ENCODE data around the gene FMO2.

Gene FMO2

DNA sequence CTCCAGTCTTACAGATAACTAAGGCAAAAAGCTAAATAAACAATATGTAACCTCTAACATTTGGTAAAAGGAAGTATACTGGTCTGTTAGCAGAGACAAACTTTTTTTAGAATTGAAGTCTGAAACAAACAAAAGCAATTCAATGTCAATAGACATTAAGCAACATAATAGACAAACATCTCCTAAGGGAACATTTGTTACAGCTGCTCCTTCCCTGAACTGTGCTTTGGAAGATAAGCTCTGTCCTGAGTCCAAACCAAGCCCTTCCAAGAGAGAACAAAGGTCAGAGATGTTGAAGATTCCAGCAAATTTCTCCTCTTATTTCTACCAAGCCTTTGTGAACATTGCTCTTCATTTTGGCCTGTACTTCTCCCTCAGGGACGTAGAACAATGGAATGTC is 25.3 kb downstream of the FMO2 start:
- Histone ChIP-seq H3K4me1 (ENCODE audit: control insufficient read depth, low read depth, low read length) (peaks cover 6% of the 10 kb centered on the region), H3K9ac (ENCODE audit: low read length) (no peak overlapping the region), H3K9me3 (ENCODE audit: control insufficient read depth, low read depth, low read length) (no peaks in the 10 kb centered on the region), H3K36me3 (ENCODE audit: control insufficient read depth, low read depth, low read length) (no peaks in the 10 kb centered on the region), H3K4me3 (ENCODE audit: low read length) (peak overlapping the region; percentile 18), H3K27me3 (ENCODE audit: control insufficient read depth, insufficient read depth, low read length) (no peaks in the 10 kb centered on the region), H3K27ac (ENCODE audit: low read length) (no peak overlapping the region)

DNA sequence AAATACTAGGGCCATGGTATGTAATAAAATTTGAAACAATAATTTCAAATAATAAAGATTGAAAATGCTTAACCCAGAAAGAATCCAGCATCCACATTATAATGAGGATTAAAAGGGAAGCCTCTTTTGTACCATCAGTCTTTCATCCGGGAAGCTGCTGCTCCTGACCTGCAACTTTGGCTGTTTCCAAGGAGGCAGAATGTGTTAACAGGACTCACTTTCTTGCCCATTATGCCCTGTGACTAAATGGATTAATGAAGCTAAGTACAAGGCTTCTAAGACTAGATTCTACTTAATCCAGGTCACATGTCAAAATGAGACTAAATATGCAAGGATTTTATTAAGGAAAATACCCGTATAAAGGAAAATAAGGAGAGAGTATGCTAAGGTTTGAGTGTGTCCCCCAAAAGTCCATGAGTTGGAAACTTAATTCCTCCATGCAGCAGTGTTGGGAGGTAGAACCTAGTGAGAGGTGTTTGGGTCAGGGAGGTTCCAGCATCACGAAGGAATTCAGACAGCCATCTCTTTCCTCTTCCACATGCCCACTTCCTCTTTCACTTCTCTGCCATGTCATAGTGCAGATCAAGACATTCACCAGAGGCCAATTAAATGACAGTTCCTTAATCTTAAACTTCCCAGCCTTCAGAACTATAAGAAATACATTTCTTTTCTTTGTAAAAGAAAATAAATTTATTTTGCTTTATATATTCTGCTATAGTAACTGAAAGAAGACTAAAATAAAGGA is 27.7 kb downstream of the FMO2 start:
- H3K27me3 ChIP-seq (ENCODE audit: control insufficient read depth, insufficient read depth, low read length): no peaks in the 10 kb centered on the region
- no peak overlapping the region for H3K4me3 ChIP-seq (ENCODE audit: low read length)
- H3K9me3 ChIP-seq (ENCODE audit: control insufficient read depth, low read depth, low read length): no peaks in the 10 kb centered on the region
- H3K4me1 ChIP-seq (ENCODE audit: control insufficient read depth, low read depth, low read length): peaks cover 6% of the 10 kb centered on the region
- H3K9ac ChIP-seq (ENCODE audit: low read length): no peak overlapping the region
- no peak overlapping the region for H3K27ac ChIP-seq (ENCODE audit: low read length)
- no peaks in the 10 kb centered on the region for H3K36me3 ChIP-seq (ENCODE audit: control insufficient read depth, low read depth, low read length)

DNA sequence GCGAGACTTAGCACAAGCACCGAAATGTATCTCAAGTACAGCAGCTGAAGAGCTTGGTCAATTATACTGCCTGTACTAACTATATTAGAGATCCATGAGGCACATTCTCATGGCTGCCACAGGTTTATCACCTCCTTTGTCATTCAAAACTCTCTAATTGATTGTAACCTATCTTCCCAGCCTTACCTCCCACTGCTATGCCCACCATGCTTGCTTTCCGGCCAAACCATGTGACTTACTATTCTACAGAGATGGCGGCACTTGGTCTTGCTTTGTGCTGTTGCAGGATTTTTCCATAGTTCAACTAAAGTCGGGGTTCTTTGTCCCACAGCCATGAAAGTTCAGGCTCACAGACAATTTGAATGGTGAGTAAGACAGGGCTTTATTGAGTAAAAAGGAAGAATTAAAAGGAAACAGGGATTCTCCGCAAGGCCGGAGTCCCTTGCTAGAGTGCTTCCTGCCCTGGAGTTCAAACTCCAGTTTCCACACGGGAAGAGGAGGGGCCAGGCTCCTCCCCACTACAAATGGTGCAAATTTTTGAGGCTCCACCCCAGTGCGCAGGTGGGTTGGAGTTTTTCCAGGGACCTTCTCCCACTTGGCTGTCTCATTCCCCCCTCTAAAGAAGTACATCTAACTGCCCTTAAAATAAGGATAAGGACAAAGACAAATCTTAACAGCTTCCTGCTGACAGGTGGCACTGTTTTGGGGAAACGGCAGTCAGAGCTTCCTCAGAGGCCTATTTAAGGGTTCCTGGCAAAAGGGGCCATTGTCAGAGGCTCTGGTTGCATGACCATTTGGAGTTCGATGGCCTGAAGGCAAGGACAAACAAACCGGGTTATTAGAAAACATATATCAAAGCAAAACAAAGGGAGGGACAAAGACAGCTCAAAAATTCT is 28.7 kb downstream of the FMO2 start:
- no peak overlapping the region for H3K27ac ChIP-seq (ENCODE audit: low read length)
- H3K4me1 ChIP-seq (ENCODE audit: control insufficient read depth, low read depth, low read length): peaks cover 8% of the 10 kb centered on the region
- no peak overlapping the region for H3K4me3 ChIP-seq (ENCODE audit: low read length)

DNA sequence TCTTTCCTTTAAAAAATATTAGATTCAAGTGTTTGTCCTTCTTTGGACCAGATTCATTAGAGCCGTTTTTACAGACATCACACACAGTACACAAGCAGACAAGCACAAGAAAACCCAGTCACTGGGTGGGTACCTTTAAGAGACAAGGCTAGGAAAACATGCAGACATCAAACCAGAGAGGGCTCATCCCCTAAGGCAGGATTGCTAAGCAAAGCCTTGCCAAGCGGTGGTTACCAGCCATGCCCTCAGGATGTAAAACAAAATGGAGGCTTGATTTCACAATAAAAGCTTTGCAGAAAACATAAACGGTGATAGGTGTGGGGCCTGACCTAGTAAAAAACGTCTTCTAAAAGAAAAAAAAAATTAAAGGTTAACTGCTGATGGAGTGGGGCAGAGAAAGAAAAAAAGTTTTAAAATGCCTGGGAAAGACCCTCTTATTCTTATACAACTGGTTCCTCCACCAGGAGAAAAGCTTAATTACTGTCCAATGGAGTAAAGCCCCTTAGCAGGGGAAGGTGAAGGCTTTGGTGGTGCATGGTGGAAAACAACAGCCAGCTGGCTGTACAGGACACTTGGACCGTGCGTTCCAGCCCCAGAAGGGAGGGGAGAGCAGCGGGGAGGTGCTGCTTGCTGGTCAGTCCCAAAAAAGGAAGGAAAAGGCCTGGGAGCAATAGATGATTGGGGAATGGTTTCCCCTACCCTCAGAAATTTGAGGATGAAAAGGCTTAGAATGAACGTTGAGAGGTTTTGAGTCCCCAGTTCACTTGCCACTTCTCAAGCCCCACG is 32.8 kb downstream of the FMO2 start:
- Histone ChIP-seq H3K36me3 (ENCODE audit: control insufficient read depth, low read depth, low read length) (no peaks in the 10 kb centered on the region), H3K9ac (ENCODE audit: low read length) (no peak overlapping the region), H3K4me3 (ENCODE audit: low read length) (no peak overlapping the region), H3K27ac (ENCODE audit: low read length) (no peak overlapping the region), H3K9me3 (ENCODE audit: control insufficient read depth, low read depth, low read length) (peaks cover 4% of the 10 kb centered on the region), H3K27me3 (ENCODE audit: control insufficient read depth, insufficient read depth, low read length) (no peaks in the 10 kb centered on the region), H3K4me1 (ENCODE audit: control insufficient read depth, low read depth, low read length) (peaks cover 27% of the 10 kb centered on the region)

More for the DNA sequence above, 28.7 kb downstream of the FMO2 start:
- no peaks in the 10 kb centered on the region for H3K27me3 ChIP-seq (ENCODE audit: control insufficient read depth, insufficient read depth, low read length)
- peaks cover 4% of the 10 kb centered on the region for H3K9me3 ChIP-seq (ENCODE audit: control insufficient read depth, low read depth, low read length)
- no peaks in the 10 kb centered on the region for H3K36me3 ChIP-seq (ENCODE audit: control insufficient read depth, low read depth, low read length)
- H3K9ac ChIP-seq (ENCODE audit: low read length): no peak overlapping the region

DNA sequence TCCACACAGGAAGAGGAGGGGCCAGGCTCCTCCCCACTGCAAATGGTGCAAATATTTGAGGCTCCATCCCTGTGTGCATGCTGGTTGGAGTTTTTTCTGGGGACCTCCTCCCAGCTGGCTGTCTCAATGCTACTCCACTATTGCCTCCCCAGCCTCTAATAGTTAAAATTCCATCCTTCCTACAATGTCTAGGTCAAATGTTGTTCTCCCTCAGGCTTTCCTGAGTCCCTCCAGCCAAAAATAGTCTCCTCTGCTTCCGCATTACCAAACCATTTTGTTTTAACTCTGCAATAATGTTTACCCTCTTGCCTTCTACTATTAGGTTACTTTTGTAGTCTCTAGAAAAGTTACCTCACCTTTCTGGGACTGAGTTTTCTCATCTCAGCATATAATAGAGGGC is 33.6 kb downstream of the FMO2 start:
- peaks cover 34% of the 10 kb centered on the region for H3K4me1 ChIP-seq (ENCODE audit: control insufficient read depth, low read depth, low read length)
- no peak overlapping the region for H3K27ac ChIP-seq (ENCODE audit: low read length)

DNA sequence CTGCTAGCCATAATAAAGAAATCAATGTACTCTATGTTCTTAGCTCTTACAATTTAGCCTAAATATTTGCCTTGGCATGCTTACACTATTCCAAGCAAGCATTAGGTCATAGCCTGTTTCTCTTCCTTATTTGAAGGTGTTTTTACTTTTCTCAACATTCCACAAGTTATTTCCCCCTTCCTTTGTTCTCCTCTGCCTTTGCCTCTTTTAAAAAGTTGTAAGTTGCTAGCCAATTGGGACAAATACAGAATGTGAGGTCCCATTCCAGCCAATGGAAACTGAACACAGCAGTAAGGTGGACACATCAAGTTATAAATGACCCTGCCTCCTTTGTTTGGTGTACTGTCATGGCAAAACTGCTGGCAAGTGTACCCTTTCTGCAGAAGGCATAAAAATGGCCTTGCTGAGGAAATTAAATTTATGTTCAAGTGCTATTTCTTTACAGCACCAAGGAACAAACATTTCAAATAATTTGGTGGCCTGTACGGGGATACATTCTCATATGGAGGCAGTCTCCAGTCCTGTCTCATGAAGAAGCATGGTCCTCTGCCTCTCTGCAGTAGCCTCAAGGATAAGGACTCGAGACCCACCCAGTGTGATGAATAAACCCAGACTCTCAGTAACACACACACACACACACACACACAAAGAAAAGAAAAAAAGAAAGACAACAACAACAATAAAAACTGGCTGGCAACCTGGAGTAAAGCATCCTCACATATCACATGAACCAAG is 34.4 kb downstream of the FMO2 start:
- peak overlapping the region; percentile 79 for H3K27ac ChIP-seq (ENCODE audit: low read length)
- peak overlapping the region; percentile 73 for H3K9ac ChIP-seq (ENCODE audit: low read length)
- H3K4me3 ChIP-seq (ENCODE audit: low read length): peak overlapping the region; percentile 58
- H3K9me3 ChIP-seq (ENCODE audit: control insufficient read depth, low read depth, low read length): peaks cover 4% of the 10 kb centered on the region
- peaks cover 34% of the 10 kb centered on the region for H3K4me1 ChIP-seq (ENCODE audit: control insufficient read depth, low read depth, low read length)
- no peaks in the 10 kb centered on the region for H3K36me3 ChIP-seq (ENCODE audit: control insufficient read depth, low read depth, low read length)
- H3K27me3 ChIP-seq (ENCODE audit: control insufficient read depth, insufficient read depth, low read length): no peaks in the 10 kb centered on the region

More for the DNA sequence above, 33.6 kb downstream of the FMO2 start:
- Histone ChIP-seq H3K4me3 (ENCODE audit: low read length) (no peak overlapping the region), H3K36me3 (ENCODE audit: control insufficient read depth, low read depth, low read length) (no peaks in the 10 kb centered on the region), H3K27me3 (ENCODE audit: control insufficient read depth, insufficient read depth, low read length) (no peaks in the 10 kb centered on the region), H3K9ac (ENCODE audit: low read length) (no peak overlapping the region), H3K9me3 (ENCODE audit: control insufficient read depth, low read depth, low read length) (peaks cover 4% of the 10 kb centered on the region)

DNA sequence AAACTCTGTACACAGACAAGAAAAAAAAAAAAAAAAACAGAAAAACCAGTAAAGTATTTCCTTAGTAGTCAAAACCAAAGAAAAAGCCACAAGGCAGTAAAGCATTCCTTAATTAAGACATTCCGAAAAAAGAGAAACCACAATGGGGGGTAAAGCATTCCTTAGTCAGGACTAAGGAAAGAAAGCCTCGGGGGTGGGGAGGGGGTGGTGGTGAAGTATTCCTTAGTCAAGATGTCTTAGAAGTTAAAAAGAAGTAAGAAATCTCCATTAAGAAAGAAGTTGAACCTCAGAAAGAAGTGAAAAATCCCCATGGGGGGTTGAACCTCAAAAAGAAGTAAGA is 35.0 kb downstream of the FMO2 start:
- peak overlapping the region; percentile 73 for H3K9ac ChIP-seq (ENCODE audit: low read length)
- H3K9me3 ChIP-seq (ENCODE audit: control insufficient read depth, low read depth, low read length): peaks cover 4% of the 10 kb centered on the region
- no peaks in the 10 kb centered on the region for H3K27me3 ChIP-seq (ENCODE audit: control insufficient read depth, insufficient read depth, low read length)
- H3K4me1 ChIP-seq (ENCODE audit: control insufficient read depth, low read depth, low read length): peaks cover 34% of the 10 kb centered on the region
- no peaks in the 10 kb centered on the region for H3K36me3 ChIP-seq (ENCODE audit: control insufficient read depth, low read depth, low read length)
- peak overlapping the region; percentile 58 for H3K4me3 ChIP-seq (ENCODE audit: low read length)
- H3K27ac ChIP-seq (ENCODE audit: low read length): peak overlapping the region; percentile 79

DNA sequence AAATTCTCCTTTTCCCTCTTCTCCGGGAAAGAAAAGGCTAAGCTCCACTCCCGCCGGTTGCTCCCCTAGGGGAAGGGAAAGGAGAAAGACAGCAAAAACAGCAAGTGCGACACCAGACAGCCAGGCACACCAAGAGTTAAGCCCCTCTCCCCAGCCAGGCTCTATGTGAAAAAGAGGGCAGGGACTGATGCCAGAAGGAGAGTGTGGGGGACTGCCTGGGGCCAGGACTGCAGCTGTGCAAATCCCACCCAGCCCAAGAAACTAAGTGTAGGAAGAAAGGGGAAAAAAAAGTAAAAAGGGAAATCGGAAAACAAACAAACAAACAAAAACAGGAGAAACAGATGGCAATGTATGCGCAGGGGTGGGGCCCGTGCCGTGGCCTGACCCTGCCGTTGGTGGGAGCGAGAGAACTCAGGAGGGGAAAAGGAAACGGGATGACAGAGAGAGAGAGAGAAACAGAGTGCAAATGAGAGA is 35.5 kb downstream of the FMO2 start:
- H3K4me1 ChIP-seq (ENCODE audit: control insufficient read depth, low read depth, low read length): peaks cover 34% of the 10 kb centered on the region
- H3K4me3 ChIP-seq (ENCODE audit: low read length): peak overlapping the region; percentile 58
- H3K9ac ChIP-seq (ENCODE audit: low read length): peak overlapping the region; percentile 73
- no peaks in the 10 kb centered on the region for H3K36me3 ChIP-seq (ENCODE audit: control insufficient read depth, low read depth, low read length)
- peaks cover 4% of the 10 kb centered on the region for H3K9me3 ChIP-seq (ENCODE audit: control insufficient read depth, low read depth, low read length)
- H3K27ac ChIP-seq (ENCODE audit: low read length): peak overlapping the region; percentile 79
- no peaks in the 10 kb centered on the region for H3K27me3 ChIP-seq (ENCODE audit: control insufficient read depth, insufficient read depth, low read length)

DNA sequence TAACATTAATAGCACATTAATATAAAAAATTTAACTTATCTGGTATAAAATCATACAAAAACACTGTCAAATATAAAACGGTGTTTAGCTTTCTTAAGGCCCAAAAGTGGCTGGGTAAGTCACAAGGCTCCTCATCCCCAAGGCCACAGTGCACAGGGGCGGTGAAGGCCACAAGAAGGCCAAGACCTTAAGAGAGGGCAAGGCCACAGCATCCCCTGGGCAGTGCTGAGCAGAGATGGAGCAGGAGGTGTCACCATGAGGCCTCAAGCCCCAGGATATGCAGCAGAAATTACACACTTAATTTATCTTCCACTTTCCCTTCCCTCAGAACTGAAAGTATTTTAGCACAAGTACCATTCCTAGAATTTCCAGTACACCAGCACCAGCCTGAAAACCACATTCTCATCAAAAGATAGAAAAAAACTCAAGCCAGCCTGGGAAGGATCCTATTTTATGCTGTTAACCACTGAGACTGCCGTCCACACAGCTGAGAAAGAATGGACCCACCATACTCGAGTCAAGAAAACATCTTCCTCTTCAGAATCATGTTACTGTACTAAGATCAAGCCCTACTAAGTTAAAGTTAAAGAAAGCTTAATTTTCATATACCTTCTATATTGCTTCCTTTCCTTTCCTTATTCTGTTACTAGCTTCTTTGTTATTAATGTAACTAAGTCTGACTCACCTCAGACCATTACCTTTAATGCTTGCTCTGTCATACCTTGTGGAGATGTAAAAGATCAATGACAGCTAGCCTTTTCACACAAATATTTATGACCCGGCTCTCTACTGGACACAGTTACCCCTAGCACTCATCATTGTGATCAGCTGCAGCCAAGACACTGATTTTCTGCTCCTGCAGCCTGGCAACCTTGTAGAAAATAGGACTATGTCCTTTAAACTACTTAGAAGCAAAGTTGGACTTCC is 36.8 kb downstream of the FMO2 start:
- H3K4me1 ChIP-seq (ENCODE audit: control insufficient read depth, low read depth, low read length): peaks cover 34% of the 10 kb centered on the region
- H3K9ac ChIP-seq (ENCODE audit: low read length): no peak overlapping the region
- H3K27ac ChIP-seq (ENCODE audit: low read length): no peak overlapping the region
- peaks cover 4% of the 10 kb centered on the region for H3K9me3 ChIP-seq (ENCODE audit: control insufficient read depth, low read depth, low read length)
- H3K4me3 ChIP-seq (ENCODE audit: low read length): no peak overlapping the region
- H3K27me3 ChIP-seq (ENCODE audit: control insufficient read depth, insufficient read depth, low read length): no peaks in the 10 kb centered on the region
- no peaks in the 10 kb centered on the region for H3K36me3 ChIP-seq (ENCODE audit: control insufficient read depth, low read depth, low read length)

DNA sequence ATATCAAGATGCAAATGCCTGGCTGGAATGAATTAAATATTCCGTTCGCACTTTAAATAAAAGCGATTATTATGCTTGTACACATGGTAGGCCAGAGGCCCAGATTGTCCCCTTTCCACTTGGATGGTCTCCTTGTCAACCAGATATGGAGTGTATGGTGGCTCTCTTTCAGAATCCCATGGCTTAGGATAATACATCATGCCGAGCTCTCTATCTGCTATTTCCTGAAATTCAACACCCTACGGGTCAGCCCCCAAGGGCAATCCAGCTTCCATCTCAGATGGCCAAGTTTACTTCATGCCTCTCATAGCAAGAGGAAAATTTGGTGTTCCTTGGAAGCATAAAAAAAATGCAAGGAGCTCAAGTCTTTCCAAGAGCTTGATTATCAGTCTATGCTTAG is 37.8 kb downstream of the FMO2 start:
- Histone ChIP-seq H3K9ac (ENCODE audit: low read length) (no peak overlapping the region), H3K9me3 (ENCODE audit: control insufficient read depth, low read depth, low read length) (peaks cover 4% of the 10 kb centered on the region), H3K27me3 (ENCODE audit: control insufficient read depth, insufficient read depth, low read length) (no peaks in the 10 kb centered on the region), H3K36me3 (ENCODE audit: control insufficient read depth, low read depth, low read length) (no peaks in the 10 kb centered on the region), H3K4me1 (ENCODE audit: control insufficient read depth, low read depth, low read length) (peaks cover 34% of the 10 kb centered on the region), H3K4me3 (ENCODE audit: low read length) (no peak overlapping the region), H3K27ac (ENCODE audit: low read length) (no peak overlapping the region)

Measured in iPS-18a (cell line).